ENCODE data around the gene SLC22A3.

DNA sequence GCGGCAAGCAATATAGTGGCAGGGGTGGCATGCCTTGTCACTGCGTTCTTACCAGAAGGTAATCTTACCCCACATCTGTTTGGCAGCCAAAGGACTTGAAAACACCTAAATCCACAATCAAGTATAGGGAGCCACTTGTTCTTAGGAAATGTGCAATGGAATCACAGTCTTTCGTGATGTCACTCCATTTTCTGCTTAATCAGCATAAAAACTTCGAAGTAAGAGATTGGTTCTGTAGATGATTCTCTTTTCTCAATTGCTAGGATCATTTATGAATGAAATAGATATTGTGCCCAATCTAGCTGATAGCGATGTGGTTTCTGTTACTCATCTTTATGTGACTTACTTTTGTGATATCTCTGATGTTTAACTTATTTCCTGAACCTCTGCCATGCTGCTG, 89.0 kb downstream of the SLC22A3 start:
- TF ChIP-seq MAX (IDR thresholded peaks at IDR 0.05) (no peak), ZNF616 (CRISPR knock-in tag; IDR thresholded peaks at IDR 0.05; ENCODE audit: low read depth) (no peak), ZKSCAN8 (CRISPR knock-in tag; IDR thresholded peaks at IDR 0.05; ENCODE audit: borderline replicate concordance) (no peak), POLR2AphosphoS5 (IDR thresholded peaks at IDR 0.05; ENCODE audit: low read depth, low read length) (no peak), ARNT (IDR thresholded peaks at IDR 0.05) (no peak)

All from HepG2 (cell line).